Thyroid gland (tissue), 4 donors: ENCODE measurements around the gene HAAO.

Experiments
- POLR2A ChIP-seq, 2 donors: fragments of 450-650 bp; IDR thresholded peaks; one replicate each; pipeline ENCODE4 v1.6.1; 2017; ENCODE audit warnings: antibody characterized with exemption in 2 of 2, mild to moderate bottlenecking in 2 of 2, moderate library complexity in 1 of 2
- TF ChIP-seq, protein P1 (sequence below), 6 experiments: fragments of 200-600 bp in 3 of 6; fragments of 450-650 bp in 3 of 6; sonication (generic) in 3 of 6; IDR thresholded peaks; one replicate each; pipeline ENCODE4 v1.5.1; 2016 to 2019; ENCODE audit warnings: antibody characterized with exemption in 6 of 6, mild to moderate bottlenecking in 2 of 6, inconsistent platforms in 1 of 6, moderate library complexity in 1 of 6

DNA sequence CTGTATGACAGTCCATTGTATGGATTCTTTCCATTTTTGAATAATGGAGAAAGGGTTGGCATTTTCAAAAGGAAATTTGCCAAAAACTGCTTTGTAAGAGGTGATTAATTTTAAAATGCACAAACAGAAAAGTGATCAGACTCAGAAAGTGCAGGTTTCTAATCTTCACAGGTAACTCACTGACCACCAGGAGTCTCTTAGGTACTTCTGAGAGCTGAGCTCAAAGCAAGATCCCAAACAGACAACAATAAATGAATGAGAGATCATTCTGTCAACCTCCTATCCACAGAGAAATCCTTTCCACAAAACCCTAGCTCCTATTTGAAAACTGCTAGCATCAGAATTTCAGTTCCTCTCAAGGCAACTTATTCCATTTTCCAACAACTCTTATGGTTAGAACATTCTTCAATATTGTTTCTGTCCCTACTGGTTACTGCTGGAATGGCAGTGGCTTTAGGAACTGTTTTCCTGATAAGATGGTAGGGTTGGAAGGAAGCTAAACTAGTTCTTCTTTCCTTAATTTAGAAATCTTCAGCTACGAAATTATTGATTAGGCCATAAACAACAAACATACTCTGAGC lies 20.6 kb upstream of the HAAO start:
- TF ChIP-seq, protein P1, sequence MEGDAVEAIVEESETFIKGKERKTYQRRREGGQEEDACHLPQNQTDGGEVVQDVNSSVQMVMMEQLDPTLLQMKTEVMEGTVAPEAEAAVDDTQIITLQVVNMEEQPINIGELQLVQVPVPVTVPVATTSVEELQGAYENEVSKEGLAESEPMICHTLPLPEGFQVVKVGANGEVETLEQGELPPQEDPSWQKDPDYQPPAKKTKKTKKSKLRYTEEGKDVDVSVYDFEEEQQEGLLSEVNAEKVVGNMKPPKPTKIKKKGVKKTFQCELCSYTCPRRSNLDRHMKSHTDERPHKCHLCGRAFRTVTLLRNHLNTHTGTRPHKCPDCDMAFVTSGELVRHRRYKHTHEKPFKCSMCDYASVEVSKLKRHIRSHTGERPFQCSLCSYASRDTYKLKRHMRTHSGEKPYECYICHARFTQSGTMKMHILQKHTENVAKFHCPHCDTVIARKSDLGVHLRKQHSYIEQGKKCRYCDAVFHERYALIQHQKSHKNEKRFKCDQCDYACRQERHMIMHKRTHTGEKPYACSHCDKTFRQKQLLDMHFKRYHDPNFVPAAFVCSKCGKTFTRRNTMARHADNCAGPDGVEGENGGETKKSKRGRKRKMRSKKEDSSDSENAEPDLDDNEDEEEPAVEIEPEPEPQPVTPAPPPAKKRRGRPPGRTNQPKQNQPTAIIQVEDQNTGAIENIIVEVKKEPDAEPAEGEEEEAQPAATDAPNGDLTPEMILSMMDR (IDR thresholded peaks at IDR 0.05), result peak in 5 of 6 experiments; percentile 31 to 63 (median 56)
- no peak for TF ChIP-seq POLR2A (IDR thresholded peaks at IDR 0.05)
